ENCODE data around the gene TMEFF2.

DNA sequence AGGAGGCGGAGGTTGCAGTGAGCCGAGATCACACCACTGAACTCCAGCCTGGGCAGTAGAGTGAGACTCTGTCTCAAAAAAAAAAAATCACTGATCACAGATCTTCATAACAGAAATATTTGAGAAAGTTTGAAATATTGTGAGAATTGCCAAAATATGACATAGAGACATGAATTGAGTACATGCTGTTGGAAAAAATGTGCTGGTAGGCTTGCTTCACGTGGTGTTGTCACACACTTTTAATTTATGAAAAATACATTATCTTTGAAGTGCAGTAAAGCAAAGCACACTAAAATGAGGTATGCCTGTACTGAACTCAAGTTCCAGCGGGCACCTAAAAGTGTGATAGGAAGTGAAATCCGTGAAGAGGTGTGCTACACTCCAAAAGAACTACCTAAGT lies 152.6 kb downstream of the TMEFF2 start:
- TF ChIP-seq, protein P1, sequence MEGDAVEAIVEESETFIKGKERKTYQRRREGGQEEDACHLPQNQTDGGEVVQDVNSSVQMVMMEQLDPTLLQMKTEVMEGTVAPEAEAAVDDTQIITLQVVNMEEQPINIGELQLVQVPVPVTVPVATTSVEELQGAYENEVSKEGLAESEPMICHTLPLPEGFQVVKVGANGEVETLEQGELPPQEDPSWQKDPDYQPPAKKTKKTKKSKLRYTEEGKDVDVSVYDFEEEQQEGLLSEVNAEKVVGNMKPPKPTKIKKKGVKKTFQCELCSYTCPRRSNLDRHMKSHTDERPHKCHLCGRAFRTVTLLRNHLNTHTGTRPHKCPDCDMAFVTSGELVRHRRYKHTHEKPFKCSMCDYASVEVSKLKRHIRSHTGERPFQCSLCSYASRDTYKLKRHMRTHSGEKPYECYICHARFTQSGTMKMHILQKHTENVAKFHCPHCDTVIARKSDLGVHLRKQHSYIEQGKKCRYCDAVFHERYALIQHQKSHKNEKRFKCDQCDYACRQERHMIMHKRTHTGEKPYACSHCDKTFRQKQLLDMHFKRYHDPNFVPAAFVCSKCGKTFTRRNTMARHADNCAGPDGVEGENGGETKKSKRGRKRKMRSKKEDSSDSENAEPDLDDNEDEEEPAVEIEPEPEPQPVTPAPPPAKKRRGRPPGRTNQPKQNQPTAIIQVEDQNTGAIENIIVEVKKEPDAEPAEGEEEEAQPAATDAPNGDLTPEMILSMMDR (IDR thresholded peaks at IDR 0.05): no peak
- TF ChIP-seq EZH2 (IDR thresholded peaks at IDR 0.05; ENCODE audit: borderline replicate concordance, insufficient read depth, low read depth, low read length, poor library complexity, severe bottlenecking): no peak

Data from B cell (primary cell).